B cell (primary cell): Measurements from ENCODE around the gene ENPP7. TPM values are rescaled to one million over a fixed set of nuclear protein-coding genes. Genes with fewer than 3 reads are reported as not detected.
"Not testable (repeated sequence)": the region's sequence is repeated elsewhere in the genome, so short reads cannot be mapped to it uniquely, and the experiment has no call there.

Source experiments
- ATAC-seq: fragments of 200-7000 bp; cut with Tn5 transposase; one replicate; pipeline ENCODE4 v1.10.0; 2021; ENCODE audit warnings: low read depth, mild to moderate bottlenecking, moderate number of reproducible peaks, moderate library complexity
- CTCF ChIA-PET: fragments of 350-600 bp; sonication (Branson Sonifier 250); formaldehyde crosslinking; loops from one replicate; lab custom pipeline; 2021; ENCODE audit warnings: antibody characterized with exemption, inconsistent platforms; lab: Charles Lee
- POLR2A ChIA-PET: fragments of 350-600 bp; sonication (Branson Sonifier 250); formaldehyde crosslinking; loops from one replicate; lab custom pipeline; 2021; ENCODE audit warnings: antibody characterized with exemption; lab: Charles Lee
- DNase-seq: peaks from one replicate; pipeline ENCODE4 v3.0.0; 2013
- H2AFZ ChIP-seq: 2 replicates; pipeline ENCODE4 v1.6.1; 2012; ENCODE audit warnings: mild to moderate bottlenecking, low read depth, low read length; ENCODE audit not compliant: insufficient read depth, poor library complexity, severe bottlenecking
- H3K27ac ChIP-seq, 2 donors: 1 replicate in 1 of 2; 2 replicates in 1 of 2; pipeline ENCODE4 v1.5.1; 2012 to 2013; ENCODE audit warnings: low read length in 2 of 2, mild to moderate bottlenecking in 2 of 2, moderate library complexity in 1 of 2
- H3K27me3 ChIP-seq, 4 experiments: fragments of 200-600 bp in 1 of 4; sonication (generic) in 1 of 4; replicated peaks in 1 of 4; 1 replicate in 2 of 4; 2 replicates in 2 of 4; pipeline versions ENCODE4 v1.6.1 to v1.7.0; 2013 to 2016; ENCODE audit warnings: low read length in 3 of 4, mild to moderate bottlenecking in 2 of 4, mixed read lengths in 1 of 4, moderate library complexity in 1 of 4; ENCODE audit not compliant: insufficient read depth in 4 of 4, control insufficient read depth in 3 of 4; ENCODE audit errors: control extremely low read depth in 1 of 4
- H3K36me3 ChIP-seq, 2 experiments: replicated peaks in 1 of 2; 1 replicate in 1 of 2; 2 replicates in 1 of 2; pipeline versions ENCODE4 v1.6.1 to v1.7.1; 2013; ENCODE audit warnings: low read length in 1 of 2; ENCODE audit not compliant: insufficient read depth in 2 of 2, control insufficient read depth in 1 of 2; ENCODE audit errors: control extremely low read depth in 1 of 2, extremely low read depth in 1 of 2
- H3K4me1 ChIP-seq, 2 donors: fragments of 200-600 bp in 1 of 2; sonication (generic) in 1 of 2; 1 replicate in 1 of 2; 2 replicates in 1 of 2; pipeline versions ENCODE4 v1.5.1 to v1.6.1; 2013 to 2017; ENCODE audit warnings: low read length in 2 of 2; ENCODE audit not compliant: control insufficient read depth in 2 of 2, insufficient read depth in 2 of 2
- H3K4me2 ChIP-seq: replicated peaks from 2 replicates; pipeline ENCODE3; 2012; ENCODE audit warnings: mild to moderate bottlenecking, low read depth, low read length; ENCODE audit not compliant: poor library complexity, severe bottlenecking
- H3K4me3 ChIP-seq, 5 experiments: fragments of 200-600 bp in 1 of 5; sonication (generic) in 1 of 5; 1 replicate in 3 of 5; 2 replicates in 2 of 5; pipeline versions ENCODE4 v1.5.1 to v1.7.0; 2011 to 2016; ENCODE audit warnings: low read length in 4 of 5, mild to moderate bottlenecking in 4 of 5, low read depth in 2 of 5, control low read depth in 1 of 5, moderate library complexity in 1 of 5; ENCODE audit not compliant: insufficient read depth in 1 of 5; ENCODE audit errors: control extremely low read depth in 1 of 5, extremely low read depth in 1 of 5
- H3K79me2 ChIP-seq: fragments of 200-600 bp; sonication (generic); one replicate; pipeline ENCODE4 v1.6.0; 2016; ENCODE audit warnings: low read length; ENCODE audit not compliant: control insufficient read depth, insufficient read depth
- H3K9ac ChIP-seq: fragments of 200-600 bp; sonication (generic); 2 replicates; pipeline ENCODE4 v1.6.1; 2017; ENCODE audit warnings: mild to moderate bottlenecking, low read length, moderate library complexity
- H3K9me3 ChIP-seq, 3 donors: one replicate each; pipeline versions ENCODE4 v1.6.1 to v1.7.1; 2013; ENCODE audit warnings: low read length in 2 of 3; ENCODE audit not compliant: control insufficient read depth in 2 of 3, insufficient read depth in 1 of 3; ENCODE audit errors: control extremely low read depth in 1 of 3
- H4K20me1 ChIP-seq: 2 replicates; pipeline ENCODE4 v1.6.0; 2012; ENCODE audit warnings: mild to moderate bottlenecking, low read length; ENCODE audit not compliant: insufficient read depth, control insufficient read depth, poor library complexity, severe bottlenecking
- H3K27ac Mint-ChIP-seq: one replicate; pipeline ENCODE4 v1.8.0; 2021; ENCODE audit warnings: mixed read lengths
- H3K27me3 Mint-ChIP-seq: one replicate; pipeline ENCODE4 v1.8.0; 2021; ENCODE audit warnings: mixed read lengths
- H3K4me1 Mint-ChIP-seq: one replicate; pipeline ENCODE4 v1.8.0; 2021; ENCODE audit warnings: mixed read lengths
- H3K4me3 Mint-ChIP-seq: one replicate; pipeline ENCODE4 v1.8.0; 2021; ENCODE audit warnings: mixed read lengths
- H3K9me3 Mint-ChIP-seq: one replicate; pipeline ENCODE4 v1.8.0; 2022; ENCODE audit warnings: mixed read lengths; ENCODE audit not compliant: insufficient read depth
- EZH2 ChIP-seq: IDR thresholded peaks from 2 replicates; pipeline ENCODE4 v1.6.1; 2012; ENCODE audit warnings: borderline replicate concordance, low read depth, mild to moderate bottlenecking, moderate library complexity, low read length; ENCODE audit not compliant: insufficient read depth, poor library complexity, severe bottlenecking
- WGBS: methylation state at CpG from one replicate; pipeline ENCODE4 v1.1.5; 2013; ENCODE audit warnings: missing lambda C conversion rate; ENCODE audit not compliant: insufficient coverage; 5-methylcytosine and 5-hydroxymethylcytosine counted together
- intact Hi-C: fragments of 100-400 bp; cut with micrococcal nuclease; formaldehyde crosslinking; loops from one replicate; pipeline ENCODE4 v1.10.0; 2022
- polyA plus RNA-seq: library from polyadenylated mRNA; depleted of rRNA; stranded (reverse); fragments of >200 nt; gene quantifications from 2 replicates; pipeline ENCODE4 v1.2.3, GENCODE V29; 2012
- total RNA-seq, 2 donors: library from RNA; stranded (reverse); fragments of 120-200 nt in 1 of 2; gene quantifications; 1 replicate in 1 of 2; 2 replicates in 1 of 2; pipeline versions ENCODE4 v1.2.3 to v1.2.4, GENCODE V29; 2013 to 2022
- TF ChIP-seq, protein P1 (sequence below): fragments of 200-600 bp; IDR thresholded peaks from one replicate; pipeline ENCODE4 v1.8.0; 2022; ENCODE audit warnings: antibody characterized with exemption, mild to moderate bottlenecking

The ENPP7 gene
- total and polyA plus RNA-seq, 2 donors (not counting 1 experiment from before 2014, with no cell fraction given), result 0.40 to 6.7 TPM

DNA sequence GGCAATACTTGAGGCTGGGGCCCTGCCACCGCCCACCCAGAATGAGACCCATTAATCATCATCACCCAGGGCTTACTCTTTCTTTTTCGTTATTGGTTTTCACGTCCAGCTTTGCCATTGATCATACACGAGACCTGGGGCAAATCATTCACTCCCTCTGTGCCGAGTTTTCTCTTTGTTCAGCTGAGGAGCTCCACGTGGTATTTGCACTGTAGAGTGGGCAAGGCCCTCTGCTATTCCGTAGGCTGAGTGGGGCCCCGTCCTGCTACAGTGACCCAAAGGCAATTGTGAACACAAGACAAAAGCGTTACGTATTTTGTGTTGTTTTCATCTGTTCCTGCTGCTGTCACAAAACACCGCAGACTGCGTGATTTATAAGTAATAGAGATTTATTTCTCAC is 23.6 kb downstream of the ENPP7 start:
- H3K79me2 ChIP-seq, result no peaks in the 10 kb centered on the region
- DNase-seq (no peak), ATAC-seq (no peak)
- no peaks in the 10 kb centered on the region for H3K36me3 ChIP-seq
- TF ChIP-seq EZH2, result no peak
- TF ChIP-seq, protein P1, sequence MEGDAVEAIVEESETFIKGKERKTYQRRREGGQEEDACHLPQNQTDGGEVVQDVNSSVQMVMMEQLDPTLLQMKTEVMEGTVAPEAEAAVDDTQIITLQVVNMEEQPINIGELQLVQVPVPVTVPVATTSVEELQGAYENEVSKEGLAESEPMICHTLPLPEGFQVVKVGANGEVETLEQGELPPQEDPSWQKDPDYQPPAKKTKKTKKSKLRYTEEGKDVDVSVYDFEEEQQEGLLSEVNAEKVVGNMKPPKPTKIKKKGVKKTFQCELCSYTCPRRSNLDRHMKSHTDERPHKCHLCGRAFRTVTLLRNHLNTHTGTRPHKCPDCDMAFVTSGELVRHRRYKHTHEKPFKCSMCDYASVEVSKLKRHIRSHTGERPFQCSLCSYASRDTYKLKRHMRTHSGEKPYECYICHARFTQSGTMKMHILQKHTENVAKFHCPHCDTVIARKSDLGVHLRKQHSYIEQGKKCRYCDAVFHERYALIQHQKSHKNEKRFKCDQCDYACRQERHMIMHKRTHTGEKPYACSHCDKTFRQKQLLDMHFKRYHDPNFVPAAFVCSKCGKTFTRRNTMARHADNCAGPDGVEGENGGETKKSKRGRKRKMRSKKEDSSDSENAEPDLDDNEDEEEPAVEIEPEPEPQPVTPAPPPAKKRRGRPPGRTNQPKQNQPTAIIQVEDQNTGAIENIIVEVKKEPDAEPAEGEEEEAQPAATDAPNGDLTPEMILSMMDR, result no peak
- intact Hi-C loops, result no loop called here
- no peak overlapping the region for H2AFZ ChIP-seq
- H3K9me3 ChIP-seq, result peaks cover 0 to 6% (median 0%) of the 10 kb centered on the region in 3 donors
- H3K4me1 Mint-ChIP-seq, result peaks cover 4% of the 10 kb centered on the region
- no peak overlapping the region for H3K4me2 ChIP-seq
- no peak overlapping the region for H3K9ac ChIP-seq
- no peak overlapping the region for H3K27ac Mint-ChIP-seq
- H3K27me3 ChIP-seq, result peaks cover 0 to 54% (median 15%) of the 10 kb centered on the region in 4 experiments
- no peak overlapping the region for H3K27ac ChIP-seq
- peaks cover 3 to 4% of the 10 kb centered on the region in 2 donors for H3K4me1 ChIP-seq
- ChIA-PET POLR2A (no interaction called here), CTCF (interaction anchor here (1.1 to 1.3 kb wide), 2 partner anchors 8 to 11 kb away, joined by 4 read pairs; no protein-coding TSS in a partner anchor)
- no peaks in the 10 kb centered on the region for H4K20me1 ChIP-seq
- H3K27me3 Mint-ChIP-seq, result peaks cover 44% of the 10 kb centered on the region
- WGBS, result 78% methylated on average over 7 of the region's 12 CpGs
- H3K4me3 ChIP-seq, result no peak overlapping the region
- H3K4me3 Mint-ChIP-seq, result no peak overlapping the region
- no peaks in the 10 kb centered on the region for H3K9me3 Mint-ChIP-seq

DNA sequence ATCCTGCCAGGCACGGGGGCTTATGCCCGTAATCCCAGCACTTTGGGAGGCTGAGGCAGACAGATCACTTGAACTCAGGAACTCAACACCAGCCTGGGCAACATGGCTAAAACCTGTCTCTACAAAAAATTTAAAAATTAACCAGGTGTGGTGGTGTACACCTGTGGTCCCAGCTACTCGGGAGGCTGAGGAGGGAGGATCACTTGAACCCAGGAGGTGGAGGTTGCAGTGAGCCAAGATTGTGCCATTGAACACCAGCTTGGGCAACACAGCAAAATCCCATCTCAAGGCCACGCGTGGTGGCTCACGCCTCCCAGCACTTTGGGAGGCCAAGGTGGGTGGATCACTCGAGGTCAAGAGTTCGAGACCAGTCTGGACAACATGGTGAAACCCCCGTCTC is 24.2 kb downstream of the ENPP7 start:
- 89% methylated on average over 6 of the region's 9 CpGs for WGBS
- CTCF ChIA-PET, result interaction anchor here (1.1 to 1.3 kb wide), 2 partner anchors 9 to 12 kb away, joined by 4 read pairs; no protein-coding TSS in a partner anchor
- intact Hi-C loops, H3K9me3 Mint-ChIP-seq, H3K4me1 ChIP-seq, H3K4me3 Mint-ChIP-seq, H2AFZ ChIP-seq, H3K4me1 Mint-ChIP-seq, H3K4me3 ChIP-seq, H4K20me1 ChIP-seq, H3K9ac ChIP-seq, H3K27ac ChIP-seq, H3K27ac Mint-ChIP-seq, DNase-seq, H3K79me2 ChIP-seq, ATAC-seq, POLR2A ChIA-PET, H3K4me2 ChIP-seq, H3K36me3 ChIP-seq, H3K9me3 ChIP-seq: not testable (repeated sequence)
- H3K27me3 Mint-ChIP-seq, result peaks cover 38% of the 10 kb centered on the region
- peaks cover 0 to 49% (median 10%) of the 10 kb centered on the region in 4 experiments for H3K27me3 ChIP-seq
